ENCODE data around the gene AGTPBP1.

DNA sequence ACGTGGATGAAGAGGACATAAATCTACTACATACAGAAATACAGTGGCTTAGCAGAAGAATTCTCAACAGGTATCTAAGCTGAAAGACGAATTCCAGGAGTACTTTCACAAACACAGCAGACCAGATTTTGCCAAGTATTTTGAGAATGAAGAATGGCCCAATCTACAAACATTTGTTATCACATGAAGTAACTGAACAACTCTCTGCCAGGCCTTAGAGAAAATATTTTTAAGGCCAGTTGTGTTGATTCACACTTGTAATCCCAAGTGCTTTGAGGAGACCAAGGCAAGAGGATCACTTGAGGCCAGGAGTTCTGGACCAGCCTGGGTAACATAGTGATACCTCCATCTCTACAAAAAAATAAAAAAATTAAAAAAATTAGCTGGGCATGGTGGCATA lies 14.3 kb downstream of the AGTPBP1 start:
- TF ChIP-seq, protein P1, sequence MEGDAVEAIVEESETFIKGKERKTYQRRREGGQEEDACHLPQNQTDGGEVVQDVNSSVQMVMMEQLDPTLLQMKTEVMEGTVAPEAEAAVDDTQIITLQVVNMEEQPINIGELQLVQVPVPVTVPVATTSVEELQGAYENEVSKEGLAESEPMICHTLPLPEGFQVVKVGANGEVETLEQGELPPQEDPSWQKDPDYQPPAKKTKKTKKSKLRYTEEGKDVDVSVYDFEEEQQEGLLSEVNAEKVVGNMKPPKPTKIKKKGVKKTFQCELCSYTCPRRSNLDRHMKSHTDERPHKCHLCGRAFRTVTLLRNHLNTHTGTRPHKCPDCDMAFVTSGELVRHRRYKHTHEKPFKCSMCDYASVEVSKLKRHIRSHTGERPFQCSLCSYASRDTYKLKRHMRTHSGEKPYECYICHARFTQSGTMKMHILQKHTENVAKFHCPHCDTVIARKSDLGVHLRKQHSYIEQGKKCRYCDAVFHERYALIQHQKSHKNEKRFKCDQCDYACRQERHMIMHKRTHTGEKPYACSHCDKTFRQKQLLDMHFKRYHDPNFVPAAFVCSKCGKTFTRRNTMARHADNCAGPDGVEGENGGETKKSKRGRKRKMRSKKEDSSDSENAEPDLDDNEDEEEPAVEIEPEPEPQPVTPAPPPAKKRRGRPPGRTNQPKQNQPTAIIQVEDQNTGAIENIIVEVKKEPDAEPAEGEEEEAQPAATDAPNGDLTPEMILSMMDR (IDR thresholded peaks at IDR 0.05) = no peak
- TF ChIP-seq EZH2 (IDR thresholded peaks at IDR 0.05) (no peak), EZH2phosphoT487 (IDR thresholded peaks at IDR 0.05) (no peak)

Measured in neural progenitor cell (in vitro differentiated cells).